ENCODE results near the gene HOXB3.

Gene HOXB3

GRCh38 chr17:48619826-48620449 is 29.9 kb upstream of the HOXB3 start (continued):
- TF ChIP-seq HOXC10 (CRISPR knock-in tag; IDR thresholded peaks at IDR 0.05), result no peak
- TF ChIP-seq ZNF677 (tag by site-specific recombination; IDR thresholded peaks at IDR 0.05), result no peak
- no peak for TF ChIP-seq ZNF140 (tag by site-specific recombination; IDR thresholded peaks at IDR 0.05)
- TF ChIP-seq AEBP2 (tag by site-specific recombination; IDR thresholded peaks at IDR 0.05; ENCODE audit: borderline replicate concordance), result no peak
- TF ChIP-seq SCRT1 (tag by site-specific recombination; IDR thresholded peaks at IDR 0.05; ENCODE audit: borderline replicate concordance), result no peak
- TF ChIP-seq BCL11A (tag by site-specific recombination; IDR thresholded peaks at IDR 0.05; ENCODE audit: low read depth), result no peak
- no peak for TF ChIP-seq KLF9 (tag by site-specific recombination; IDR thresholded peaks at IDR 0.05; ENCODE audit: low read depth)
- TF ChIP-seq KLF7 (tag by site-specific recombination; IDR thresholded peaks at IDR 0.05; ENCODE audit: borderline replicate concordance), result no peak
- peak; percentile 23; the same call in 1 of the 2 replicates for TF ChIP-seq ZNF707 (tag by site-specific recombination; IDR thresholded peaks at IDR 0.05)
- 0 out of 2 replicates have a peak, but pooled peaks have one; percentile 3 for TF ChIP-seq ZNF843 (tag by site-specific recombination; IDR thresholded peaks at IDR 0.05)
- no peak for TF ChIP-seq ZSCAN5A (tag by site-specific recombination; IDR thresholded peaks at IDR 0.05)
- TF ChIP-seq ZNF544 (tag by site-specific recombination; IDR thresholded peaks at IDR 0.05), result no peak
- TF ChIP-seq WT1 (tag by site-specific recombination; IDR thresholded peaks at IDR 0.05), result no peak
- TF ChIP-seq, protein P1, sequence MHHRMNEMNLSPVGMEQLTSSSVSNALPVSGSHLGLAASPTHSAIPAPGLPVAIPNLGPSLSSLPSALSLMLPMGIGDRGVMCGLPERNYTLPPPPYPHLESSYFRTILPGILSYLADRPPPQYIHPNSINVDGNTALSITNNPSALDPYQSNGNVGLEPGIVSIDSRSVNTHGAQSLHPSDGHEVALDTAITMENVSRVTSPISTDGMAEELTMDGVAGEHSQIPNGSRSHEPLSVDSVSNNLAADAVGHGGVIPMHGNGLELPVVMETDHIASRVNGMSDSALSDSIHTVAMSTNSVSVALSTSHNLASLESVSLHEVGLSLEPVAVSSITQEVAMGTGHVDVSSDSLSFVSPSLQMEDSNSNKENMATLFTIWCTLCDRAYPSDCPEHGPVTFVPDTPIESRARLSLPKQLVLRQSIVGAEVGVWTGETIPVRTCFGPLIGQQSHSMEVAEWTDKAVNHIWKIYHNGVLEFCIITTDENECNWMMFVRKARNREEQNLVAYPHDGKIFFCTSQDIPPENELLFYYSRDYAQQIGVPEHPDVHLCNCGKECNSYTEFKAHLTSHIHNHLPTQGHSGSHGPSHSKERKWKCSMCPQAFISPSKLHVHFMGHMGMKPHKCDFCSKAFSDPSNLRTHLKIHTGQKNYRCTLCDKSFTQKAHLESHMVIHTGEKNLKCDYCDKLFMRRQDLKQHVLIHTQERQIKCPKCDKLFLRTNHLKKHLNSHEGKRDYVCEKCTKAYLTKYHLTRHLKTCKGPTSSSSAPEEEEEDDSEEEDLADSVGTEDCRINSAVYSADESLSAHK (tag by site-specific recombination; IDR thresholded peaks at IDR 0.05), result peak; percentile 63
- TF ChIP-seq, protein P2, sequence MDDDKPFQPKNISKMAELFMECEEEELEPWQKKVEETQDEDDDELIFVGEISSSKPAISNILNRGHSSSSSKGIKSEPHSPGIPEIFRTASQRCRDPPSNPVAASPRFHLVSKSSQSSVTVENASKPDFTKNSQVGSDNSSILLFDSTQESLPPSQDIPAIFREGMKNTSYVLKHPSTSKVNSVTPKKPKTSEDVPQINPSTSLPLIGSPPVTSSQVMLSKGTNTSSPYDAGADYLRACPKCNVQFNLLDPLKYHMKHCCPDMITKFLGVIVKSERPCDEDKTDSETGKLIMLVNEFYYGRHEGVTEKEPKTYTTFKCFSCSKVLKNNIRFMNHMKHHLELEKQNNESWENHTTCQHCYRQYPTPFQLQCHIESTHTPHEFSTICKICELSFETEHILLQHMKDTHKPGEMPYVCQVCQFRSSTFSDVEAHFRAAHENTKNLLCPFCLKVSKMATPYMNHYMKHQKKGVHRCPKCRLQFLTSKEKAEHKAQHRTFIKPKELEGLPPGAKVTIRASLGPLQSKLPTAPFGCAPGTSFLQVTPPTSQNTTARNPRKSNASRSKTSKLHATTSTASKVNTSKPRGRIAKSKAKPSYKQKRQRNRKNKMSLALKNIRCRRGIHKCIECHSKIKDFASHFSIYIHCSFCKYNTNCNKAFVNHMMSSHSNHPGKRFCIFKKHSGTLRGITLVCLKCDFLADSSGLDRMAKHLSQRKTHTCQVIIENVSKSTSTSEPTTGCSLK (tag by site-specific recombination; IDR thresholded peaks at IDR 0.05), result no peak
- TF ChIP-seq IKZF3 (tag by site-specific recombination; IDR thresholded peaks at IDR 0.05), result peak; percentile 57
- TF ChIP-seq, protein P3, sequence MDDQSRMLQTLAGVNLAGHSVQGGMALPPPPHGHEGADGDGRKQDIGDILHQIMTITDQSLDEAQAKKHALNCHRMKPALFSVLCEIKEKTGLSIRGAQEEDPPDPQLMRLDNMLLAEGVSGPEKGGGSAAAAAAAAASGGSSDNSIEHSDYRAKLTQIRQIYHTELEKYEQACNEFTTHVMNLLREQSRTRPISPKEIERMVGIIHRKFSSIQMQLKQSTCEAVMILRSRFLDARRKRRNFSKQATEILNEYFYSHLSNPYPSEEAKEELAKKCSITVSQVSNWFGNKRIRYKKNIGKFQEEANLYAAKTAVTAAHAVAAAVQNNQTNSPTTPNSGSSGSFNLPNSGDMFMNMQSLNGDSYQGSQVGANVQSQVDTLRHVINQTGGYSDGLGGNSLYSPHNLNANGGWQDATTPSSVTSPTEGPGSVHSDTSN (CRISPR knock-in tag; IDR thresholded peaks at IDR 0.05), result no peak
- TF ChIP-seq ZNF248 (tag by site-specific recombination; IDR thresholded peaks at IDR 0.05), result no peak
- TF ChIP-seq ZBTB1 (tag by site-specific recombination; IDR thresholded peaks at IDR 0.05), result no peak
- TF ChIP-seq ZNF837 (tag by site-specific recombination; IDR thresholded peaks at IDR 0.05), result peak; percentile 100
- no peak for TF ChIP-seq ZNF639 (tag by site-specific recombination; IDR thresholded peaks at IDR 0.05)
- TF ChIP-seq TRIM28 (IDR thresholded peaks at IDR 0.05; ENCODE audit: borderline replicate concordance, low read length), result no peak
- no peak for TF ChIP-seq ZNF701 (tag by site-specific recombination; IDR thresholded peaks at IDR 0.05)
- no peak for TF ChIP-seq ZNF626 (tag by site-specific recombination; IDR thresholded peaks at IDR 0.05)
- TF ChIP-seq ZBTB17 (tag by site-specific recombination; IDR thresholded peaks at IDR 0.05), result peak; percentile 95
- TF ChIP-seq ZNF654 (tag by site-specific recombination; IDR thresholded peaks at IDR 0.05; ENCODE audit: low read depth), result peak; percentile 5; the same call in 1 of the 2 replicates
- TF ChIP-seq SETDB1 (IDR thresholded peaks at IDR 0.05; ENCODE audit: insufficient read length, low read length), result no peak
- TF ChIP-seq ZNF747 (tag by site-specific recombination; IDR thresholded peaks at IDR 0.05), result no peak
- no peak for TF ChIP-seq ZNF274 (IDR thresholded peaks at IDR 0.05; ENCODE audit: low read length)
- no peak for TF ChIP-seq ZNF274 (tag by site-specific recombination; IDR thresholded peaks at IDR 0.05; ENCODE audit: borderline replicate concordance)
- no peak for TF ChIP-seq ZNF423 (tag by site-specific recombination; IDR thresholded peaks at IDR 0.05)

All from HEK293 (cell line).